COR-L47 (cell line): ENCODE results near the gene TMEM219.

Experiments
- DNase-seq: peaks from one replicate; lab custom pipeline; 2025; lab: John Stamatoyannopoulos, UW

TMEM219 gene

DNA sequence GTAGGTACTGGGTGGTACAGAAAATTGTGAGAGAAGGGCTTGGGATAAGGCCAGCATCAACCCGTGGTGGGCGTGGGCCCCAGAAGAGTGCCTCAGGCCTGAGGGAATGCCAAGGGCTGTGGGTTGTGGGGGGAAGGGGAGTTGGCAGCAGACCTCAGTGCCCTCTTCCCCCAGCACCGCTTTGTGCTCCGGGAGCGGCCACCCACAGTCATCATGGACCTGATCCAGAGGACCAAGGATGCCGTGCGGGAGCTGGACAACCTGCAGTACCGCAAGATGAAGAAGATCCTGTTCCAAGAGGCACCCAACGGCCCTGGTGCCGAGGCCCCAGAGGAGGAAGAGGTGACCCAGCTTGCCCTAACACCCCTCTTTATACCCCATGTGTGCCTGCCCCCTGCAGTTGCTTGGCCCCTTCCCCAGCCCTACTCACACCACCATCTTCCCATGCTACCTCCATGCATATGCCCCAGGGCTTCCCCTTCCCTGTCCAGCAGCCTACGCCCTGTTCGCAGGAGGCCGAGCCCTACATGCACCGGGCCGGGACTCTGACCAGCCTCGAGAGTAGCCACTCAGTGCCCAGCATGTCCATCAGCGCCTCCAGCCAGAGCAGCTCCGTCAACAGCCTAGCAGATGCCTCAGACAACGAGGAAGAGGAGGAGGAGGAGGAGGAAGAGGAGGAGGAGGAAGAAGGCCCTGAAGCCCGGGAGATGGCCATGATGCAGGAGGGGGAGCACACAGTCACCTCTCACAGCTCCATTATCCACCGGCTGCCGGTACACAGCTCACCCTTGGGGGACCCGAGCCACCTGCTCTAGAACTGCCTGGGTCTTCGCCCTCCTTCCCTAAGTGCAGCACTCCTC, 20.9 kb downstream of the TMEM219 start:
- DNase-seq, result no peak

DNA sequence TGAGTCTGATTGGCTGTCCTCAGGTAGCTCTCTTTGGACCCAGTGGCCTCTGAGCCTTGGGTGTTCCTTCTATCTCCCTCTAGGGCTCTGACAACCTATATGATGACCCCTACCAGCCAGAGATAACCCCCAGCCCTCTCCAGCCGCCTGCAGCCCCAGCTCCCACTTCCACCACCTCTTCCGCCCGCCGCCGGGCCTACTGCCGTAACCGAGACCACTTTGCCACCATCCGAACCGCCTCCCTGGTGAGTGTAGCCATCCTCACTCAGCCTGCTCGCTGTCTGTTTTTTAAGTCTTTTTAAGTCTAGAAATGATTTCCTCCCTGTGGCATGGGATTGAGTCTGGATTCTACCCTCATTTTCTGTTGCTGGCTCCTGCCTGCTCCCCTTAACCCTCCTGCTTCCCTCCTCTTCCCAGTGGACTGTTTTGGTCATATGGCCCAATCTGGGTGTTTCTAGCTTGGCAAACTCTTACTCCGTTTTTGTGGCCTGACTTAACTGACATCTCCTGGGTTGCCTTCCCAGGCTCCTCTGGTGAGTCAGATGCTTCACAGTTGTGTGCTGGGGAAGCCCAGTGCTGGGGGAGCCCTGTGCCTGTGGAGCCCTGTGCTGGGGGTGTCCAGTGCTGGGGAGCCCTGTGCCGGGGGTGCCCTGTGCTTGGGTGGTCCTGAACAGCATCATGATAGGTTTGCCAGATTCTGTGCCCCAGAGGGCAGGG, 21.7 kb downstream of the TMEM219 start:
- no peak for DNase-seq

DNA sequence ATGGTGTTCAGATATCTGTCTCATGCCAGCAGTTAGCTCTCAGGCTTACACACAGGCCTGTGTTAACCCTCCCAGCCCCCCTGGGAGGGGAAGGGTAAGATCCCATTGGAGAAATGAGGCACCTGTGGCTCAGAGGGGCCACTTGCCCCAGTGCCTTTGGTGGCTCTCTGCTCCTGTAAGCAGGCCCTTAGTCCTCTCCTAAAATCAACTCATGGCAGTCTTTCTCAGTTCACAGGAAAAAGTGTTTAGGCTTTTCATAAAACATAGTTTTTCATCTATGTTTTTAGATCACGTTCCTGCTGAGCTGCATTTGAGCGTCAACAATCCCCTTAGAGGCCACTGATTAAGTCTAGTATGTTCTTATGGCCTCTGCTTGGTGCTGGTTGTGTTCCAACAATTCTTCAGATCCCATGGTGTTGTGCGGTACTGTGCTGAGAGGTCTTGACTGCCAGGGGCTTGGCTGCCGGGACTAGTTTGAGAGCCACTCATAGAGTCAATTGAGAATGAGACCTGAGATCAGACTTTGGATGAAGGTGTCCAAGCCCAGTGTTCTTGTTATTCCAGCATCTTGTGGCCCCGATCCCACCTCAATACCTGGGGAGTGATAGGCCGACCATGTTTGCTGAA, 22.4 kb downstream of the TMEM219 start:
- DNase-seq, result no peak

DNA sequence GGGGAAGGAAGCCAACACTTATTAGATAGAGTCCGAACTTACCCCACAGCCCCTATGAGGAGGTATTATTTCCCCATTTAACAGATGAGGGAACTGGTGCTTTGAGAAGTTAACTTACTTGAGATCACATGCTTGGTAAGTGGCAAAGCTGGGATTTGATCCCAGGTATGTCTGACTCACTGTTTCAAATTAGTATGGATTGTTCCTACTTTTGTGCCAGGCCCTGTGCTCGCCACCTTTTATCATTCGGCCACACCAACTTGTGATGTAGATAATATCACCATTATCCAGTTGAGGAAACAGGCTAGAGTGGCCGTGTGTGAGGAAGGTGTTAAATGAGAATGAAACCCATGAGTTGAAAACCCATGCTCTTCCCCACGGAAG, 22.9 kb downstream of the TMEM219 start:
- no peak for DNase-seq

DNA sequence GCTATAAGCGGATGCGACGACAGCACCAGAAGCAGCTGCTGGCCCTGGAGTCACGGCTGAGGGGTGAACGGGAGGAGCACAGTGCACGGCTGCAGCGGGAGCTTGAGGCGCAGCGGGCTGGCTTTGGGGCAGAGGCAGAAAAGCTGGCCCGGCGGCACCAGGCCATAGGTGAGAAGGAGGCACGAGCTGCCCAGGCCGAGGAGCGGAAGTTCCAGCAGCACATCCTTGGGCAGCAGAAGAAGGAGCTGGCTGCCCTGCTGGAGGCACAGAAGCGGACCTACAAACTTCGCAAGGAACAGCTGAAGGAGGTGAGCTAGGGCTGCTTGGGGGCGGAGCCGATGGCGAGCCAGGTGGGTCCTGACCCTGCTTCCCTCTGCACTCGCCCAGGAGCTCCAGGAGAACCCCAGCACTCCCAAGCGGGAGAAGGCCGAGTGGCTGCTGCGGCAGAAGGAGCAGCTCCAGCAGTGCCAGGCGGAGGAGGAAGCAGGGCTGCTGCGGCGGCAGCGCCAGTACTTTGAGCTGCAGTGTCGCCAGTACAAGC, 23.5 kb downstream of the TMEM219 start:
- DNase-seq, result no peak

DNA sequence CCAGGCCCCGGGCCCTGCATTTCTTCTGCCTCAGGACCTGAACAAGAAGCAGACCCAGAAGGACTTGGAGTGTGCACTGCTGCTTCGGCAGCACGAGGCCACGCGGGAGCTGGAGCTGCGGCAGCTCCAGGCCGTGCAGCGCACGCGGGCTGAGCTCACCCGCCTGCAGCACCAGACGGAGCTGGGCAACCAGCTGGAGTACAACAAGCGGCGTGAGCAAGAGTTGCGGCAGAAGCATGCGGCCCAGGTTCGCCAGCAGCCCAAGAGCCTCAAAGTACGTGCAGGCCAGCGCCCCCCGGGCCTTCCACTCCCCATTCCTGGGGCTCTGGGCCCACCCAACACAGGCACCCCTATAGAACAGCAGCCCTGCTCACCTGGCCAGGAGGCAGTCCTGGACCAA, 24.4 kb downstream of the TMEM219 start:
- no peak for DNase-seq

DNA sequence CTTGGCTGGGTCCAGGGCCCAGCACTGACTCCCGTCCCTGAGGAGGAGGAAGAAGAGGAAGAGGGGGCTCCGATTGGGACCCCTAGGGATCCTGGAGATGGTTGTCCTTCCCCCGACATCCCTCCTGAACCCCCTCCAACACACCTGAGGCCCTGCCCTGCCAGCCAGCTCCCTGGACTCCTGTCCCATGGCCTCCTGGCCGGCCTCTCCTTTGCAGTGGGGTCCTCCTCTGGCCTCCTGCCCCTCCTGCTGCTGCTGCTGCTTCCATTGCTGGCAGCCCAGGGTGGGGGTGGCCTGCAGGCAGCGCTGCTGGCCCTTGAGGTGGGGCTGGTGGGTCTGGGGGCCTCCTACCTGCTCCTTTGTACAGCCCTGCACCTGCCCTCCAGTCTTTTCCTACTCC, 25.1 kb downstream of the TMEM219 start:
- no peak for DNase-seq

DNA sequence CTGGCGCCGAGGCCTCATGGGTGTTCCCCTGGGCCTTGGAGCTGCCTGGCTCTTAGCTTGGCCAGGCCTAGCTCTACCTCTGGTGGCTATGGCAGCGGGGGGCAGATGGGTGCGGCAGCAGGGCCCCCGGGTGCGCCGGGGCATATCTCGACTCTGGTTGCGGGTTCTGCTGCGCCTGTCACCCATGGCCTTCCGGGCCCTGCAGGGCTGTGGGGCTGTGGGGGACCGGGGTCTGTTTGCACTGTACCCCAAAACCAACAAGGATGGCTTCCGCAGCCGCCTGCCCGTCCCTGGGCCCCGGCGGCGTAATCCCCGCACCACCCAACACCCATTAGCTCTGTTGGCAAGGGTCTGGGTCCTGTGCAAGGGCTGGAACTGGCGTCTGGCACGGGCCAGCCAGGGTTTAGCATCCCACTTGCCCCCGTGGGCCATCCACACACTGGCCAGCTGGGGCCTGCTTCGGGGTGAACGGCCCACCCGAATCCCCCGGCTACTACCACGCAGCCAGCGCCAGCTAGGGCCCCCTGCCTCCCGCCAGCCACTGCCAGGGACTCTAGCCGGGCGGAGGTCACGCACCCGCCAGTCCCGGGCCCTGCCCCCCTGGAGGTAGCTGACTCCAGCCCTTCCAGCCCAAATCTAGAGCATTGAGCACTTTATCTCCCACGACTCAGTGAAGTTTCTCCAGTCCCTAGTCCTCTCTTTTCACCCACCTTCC, 25.6 kb downstream of the TMEM219 start:
- no peak for DNase-seq

DNA sequence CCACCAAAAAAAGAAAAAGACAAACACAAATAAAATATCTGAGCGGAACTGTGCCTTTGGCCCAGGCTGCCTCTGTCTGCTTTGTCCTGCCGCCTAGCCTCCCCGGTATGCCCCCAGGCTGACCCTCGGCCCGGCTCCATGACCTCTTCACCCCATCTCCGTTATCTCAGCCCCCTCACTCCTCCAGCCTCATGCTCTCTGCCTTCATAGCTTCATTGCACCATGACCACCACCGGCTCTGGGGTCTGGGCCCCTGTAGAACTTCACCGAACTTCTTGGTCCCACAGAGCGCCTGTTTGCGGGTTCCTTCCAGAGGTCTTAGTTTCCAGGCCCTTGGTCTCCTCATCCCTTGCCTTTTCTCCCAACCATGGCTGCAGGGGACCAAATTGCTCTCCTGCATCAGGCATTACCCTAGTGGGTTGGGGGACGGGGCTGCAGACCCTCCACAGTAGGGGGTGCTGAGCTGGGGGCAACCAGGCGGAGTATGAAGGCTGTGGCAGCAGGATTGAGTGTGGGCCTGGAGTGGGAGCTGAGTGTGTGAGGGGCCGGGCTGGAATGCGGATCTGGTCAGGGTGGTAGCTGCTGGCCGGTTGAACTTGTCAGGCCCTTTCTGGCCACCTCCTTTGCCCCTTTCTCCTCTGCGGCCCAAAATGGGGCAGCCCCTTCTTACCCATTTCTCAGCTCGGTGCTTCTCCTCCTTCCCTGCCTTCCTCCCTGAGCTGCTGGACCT, 26.6 kb downstream of the TMEM219 start:
- no peak for DNase-seq

DNA sequence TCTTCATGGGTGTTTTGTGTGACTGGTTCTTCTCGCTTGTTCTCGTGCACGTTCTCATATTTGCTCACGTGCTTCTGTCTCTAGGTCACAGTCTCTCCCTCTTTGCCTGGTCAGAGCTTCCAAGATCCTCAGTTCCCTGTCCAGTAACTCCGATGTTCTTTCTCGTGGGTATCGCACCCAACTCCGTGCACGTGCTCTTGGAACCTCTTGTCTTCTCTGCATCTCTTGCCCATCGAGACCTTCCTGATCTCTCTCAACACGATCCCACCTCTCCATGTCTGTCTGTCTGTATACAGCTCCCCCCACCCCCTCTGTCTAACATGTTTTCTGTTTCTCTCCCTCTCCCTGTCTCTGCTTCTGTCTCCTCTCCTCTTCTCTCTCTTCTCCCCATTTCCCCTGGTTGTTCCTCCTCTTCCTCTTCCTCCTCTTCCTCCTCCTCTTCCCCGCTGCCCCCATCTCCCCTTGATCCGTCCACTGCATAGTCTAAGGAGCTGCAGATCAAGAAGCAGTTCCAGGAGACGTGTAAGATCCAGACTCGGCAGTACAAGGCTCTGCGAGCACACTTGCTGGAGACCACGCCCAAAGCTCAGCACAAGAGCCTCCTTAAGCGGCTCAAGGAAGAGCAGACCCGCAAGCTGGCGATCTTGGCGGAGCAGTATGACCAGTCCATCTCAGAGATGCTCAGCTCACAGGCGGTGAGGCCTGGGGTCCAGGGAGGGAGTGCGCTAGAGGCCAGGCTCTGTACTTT, 27.4 kb downstream of the TMEM219 start:
- DNase-seq, result no peak

DNA sequence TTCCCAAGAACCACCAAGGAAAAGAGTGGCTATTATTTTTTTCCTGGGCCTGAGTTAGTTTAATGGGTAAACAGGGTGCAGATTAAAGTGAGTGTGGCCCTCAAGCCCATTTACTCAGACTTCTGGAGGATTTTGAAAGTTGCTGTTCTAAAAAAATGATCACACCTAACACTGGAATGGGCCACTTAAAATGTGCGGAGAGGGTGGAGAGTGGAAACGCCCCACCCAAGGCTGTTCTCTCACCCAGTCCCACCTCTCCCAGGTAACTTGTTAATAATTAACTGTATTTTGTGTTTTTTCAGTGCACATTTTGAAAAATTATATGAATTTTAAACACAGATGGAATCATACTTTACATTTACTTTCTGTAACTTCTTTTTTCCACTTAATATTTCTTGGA, 28.2 kb downstream of the TMEM219 start:
- DNase-seq, result no peak

DNA sequence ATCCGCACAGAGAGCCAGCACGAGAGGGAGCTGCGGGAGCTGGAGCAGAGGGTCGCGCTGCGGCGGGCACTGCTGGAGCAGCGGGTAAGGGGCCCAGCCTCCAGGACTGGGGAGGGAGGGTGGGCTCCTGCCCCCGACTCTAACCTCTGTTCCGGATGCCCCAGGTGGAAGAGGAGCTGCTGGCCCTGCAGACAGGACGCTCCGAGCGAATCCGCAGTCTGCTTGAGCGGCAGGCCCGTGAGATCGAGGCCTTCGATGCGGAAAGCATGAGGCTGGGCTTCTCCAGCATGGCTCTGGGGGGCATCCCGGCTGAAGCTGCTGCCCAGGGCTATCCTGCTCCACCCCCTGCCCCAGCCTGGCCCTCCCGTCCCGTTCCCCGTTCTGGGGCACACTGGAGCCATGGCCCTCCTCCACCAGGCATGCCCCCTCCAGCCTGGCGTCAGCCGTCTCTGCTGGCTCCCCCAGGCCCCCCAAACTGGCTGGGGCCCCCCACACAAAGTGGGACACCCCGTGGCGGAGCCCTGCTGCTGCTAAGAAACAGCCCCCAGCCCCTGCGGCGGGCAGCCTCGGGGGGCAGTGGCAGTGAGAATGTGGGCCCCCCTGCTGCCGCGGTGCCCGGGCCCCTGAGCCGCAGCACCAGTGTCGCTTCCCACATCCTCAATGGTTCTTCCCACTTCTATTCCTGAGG, 29.1 kb downstream of the TMEM219 start:
- no peak for DNase-seq

DNA sequence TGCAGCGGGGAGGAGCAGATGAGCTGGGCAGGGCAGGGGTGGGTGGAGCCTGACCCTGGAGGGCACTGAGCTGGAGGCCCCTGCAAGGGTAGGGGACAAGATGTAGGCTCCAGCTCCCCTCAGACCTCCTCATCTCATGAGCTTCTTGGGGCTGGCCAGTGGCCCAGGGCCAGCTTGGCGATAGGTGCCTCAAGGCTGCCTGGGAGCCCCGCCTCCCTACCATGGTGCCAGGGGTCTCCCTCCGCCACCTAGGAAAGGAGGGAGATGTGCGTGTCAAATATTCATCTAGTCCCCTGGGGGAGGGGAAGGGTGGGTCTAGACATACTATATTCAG, 29.7 kb downstream of the TMEM219 start:
- DNase-seq, result no peak

DNA sequence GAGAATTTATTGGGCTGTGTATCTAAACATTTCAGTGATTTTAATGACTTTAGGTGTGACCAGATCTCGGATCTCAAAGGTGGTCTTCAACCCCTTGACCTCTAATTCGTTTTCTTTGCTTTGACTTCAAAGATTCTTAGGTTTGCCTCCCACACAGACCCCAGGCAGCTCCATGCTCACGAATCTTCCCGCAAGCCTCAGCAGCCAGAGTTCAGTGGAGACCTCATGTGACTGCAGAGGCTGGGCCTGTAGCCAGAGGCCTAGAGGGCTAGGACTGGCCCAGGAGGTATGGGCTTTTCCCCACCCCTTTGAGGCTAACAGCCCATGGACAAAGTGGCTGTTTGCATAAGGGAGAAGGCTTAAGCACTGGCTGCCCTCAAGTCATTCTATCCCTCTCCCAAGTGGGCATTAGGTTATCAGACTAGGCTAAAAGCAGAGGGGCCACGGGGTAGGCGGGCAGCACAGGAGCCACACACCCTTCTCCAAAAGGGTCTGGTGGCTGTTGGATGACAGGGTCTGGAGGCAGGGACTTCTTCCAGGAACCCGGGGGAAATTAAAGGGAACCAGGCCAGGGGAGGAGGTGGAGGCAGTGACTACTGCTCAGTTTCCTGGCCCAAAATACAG, 30.6 kb downstream of the TMEM219 start:
- DNase-seq, result no peak

DNA sequence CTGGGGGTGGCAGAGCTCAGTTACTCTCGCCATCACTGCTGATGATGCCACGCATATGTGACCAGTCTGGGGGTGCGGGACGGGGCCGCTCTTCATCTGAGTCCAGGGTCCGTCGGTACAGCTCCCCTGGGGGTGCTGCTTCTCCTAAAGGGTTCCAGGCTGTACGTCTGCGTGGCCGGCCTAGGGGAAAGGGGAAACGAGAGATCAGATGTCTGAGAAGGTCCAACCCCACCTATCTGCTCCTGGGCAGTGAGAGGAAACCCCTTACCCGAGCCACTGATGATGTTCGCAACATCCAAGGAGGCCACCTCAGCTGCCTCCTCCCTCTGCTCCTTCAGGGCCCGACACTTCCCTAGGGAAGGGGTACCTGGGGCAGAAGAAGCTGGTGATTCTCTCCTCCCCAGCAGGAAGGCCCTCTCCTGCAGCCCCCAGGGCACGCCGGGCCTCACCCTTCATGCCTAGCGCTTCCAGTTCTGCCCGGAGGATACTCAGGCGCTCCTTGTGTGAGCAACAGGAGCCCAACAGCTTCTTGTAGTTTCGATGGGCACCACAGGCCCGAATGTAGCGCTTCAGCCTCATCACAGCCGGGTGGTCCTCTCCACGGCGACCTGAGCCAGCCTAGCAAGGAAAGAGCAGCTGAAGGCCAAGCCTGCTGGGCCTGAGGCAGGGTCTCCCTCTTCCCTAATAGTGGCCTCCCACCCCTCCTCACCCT, 31.5 kb downstream of the TMEM219 start:
- no peak for DNase-seq

DNA sequence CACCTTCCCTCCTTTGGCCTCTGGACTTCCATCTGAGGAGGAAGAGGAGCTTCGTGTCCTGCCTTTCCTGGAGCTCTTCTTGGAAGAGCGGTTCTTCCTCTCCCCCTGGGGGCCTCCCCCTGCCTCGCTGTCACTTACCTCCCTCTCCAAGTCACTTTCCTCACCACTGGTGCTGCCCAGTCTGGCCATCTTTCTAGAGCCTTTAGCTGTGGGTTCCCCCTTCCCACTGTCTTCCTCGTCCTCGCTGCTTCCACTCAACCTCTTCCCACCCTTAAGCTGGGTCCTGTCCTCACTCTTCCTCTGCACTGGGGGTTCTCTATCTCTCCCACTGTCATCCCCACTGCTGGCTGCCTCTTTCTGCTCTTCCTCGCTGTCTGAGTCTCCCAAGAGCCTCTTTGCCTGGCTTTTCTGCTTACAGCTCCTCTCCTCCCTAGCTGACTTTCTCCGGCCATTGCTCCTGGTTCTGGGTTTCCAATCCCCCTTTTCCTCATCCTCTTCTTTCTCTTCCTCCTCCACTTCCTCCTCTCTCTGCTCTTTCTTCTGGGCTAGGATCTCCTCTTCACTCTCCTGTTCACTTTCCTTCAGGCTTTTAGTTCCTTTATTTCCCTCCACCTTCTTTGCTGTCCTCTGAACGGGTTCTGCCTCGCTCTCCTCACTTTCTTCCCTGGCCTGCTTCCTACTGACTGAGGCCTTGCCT, 32.2 kb downstream of the TMEM219 start:
- DNase-seq, result no peak

DNA sequence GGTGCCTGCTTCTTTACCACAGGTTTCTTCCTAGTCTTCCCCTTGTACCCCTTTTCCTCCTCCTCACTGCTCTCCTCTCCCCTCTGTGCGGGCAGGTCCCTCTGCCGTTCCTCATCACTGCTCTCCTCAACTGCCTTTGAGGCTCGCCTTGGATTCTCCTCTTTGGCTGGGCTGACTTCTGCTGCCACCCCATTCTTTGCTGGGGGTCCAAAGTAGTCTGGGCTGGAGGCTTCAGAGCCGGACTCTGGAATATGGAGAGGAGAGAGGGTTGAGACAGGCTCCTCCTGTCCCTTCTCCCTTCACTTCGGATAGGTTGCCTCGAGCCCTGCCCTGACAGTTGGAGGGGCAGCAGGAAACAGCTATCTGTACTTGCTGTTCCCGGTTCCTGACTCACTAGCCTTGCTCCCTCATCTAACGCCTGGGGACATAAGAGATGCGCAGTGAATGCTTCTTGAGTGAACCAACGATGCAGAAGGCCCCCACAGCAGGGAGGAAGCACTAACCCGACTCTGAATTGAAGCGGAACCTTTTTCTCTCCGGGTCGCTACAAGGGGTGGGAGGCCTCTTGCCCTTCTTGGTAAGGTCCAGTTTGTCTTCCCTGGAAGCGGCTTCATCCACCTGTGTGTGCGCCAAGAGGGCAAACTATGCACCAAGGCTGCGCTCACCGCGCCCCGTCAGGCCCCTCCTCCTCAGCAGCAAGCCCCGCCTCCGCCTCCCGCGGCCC, 32.9 kb downstream of the TMEM219 start:
- DNase-seq, result no peak
